ENCODE results near the gene EDA2R. TPM values are rescaled to one million over a fixed set of nuclear protein-coding genes. Genes with fewer than 3 reads are reported as not detected.

Gene EDA2R
- total RNA-seq: 0.15 and 0.27 TPM in 2 replicates

GRCh38 chrX:66638591-66639500 is at the start of gene EDA2R:
Gene EDA2R (minus strand): TSS chrX:66639078. CDS start chrX:66616020, 23,058 bp downstream.
- ATAC-seq (ENCODE audit: low read depth) (peak; percentile 69), DNase-seq (no peak)
- Mint-ChIP-seq H3K27ac (no peak within 1 kb of the TSS), H3K9me3 (no peaks in the 10 kb centered on the region), H3K4me1 (peaks cover 12% of the 10 kb centered on the region), H3K4me3 (peak within 1 kb of the TSS; percentile 84), H3K36me3 (ENCODE audit: low read depth) (no peaks in the 10 kb centered on the region), H3K27me3 (no peaks in the 10 kb centered on the region)
- ChIA-PET CTCF (no interaction called here), POLR2A (no interaction called here)
- intact Hi-C loops (cut with micrococcal nuclease): no loop called here
- no peak for TF ChIP-seq CTCF (IDR thresholded peaks at IDR 0.05)

GRCh38 chrX:66684196-66684595 is 45.3 kb upstream of the EDA2R start:
- intact Hi-C loops (cut with micrococcal nuclease): no loop called here
- Mint-ChIP-seq H3K9me3 (no peaks in the 10 kb centered on the region), H3K36me3 (ENCODE audit: low read depth) (no peaks in the 10 kb centered on the region), H3K4me3 (no peak overlapping the region), H3K27ac (no peak overlapping the region), H3K4me1 (no peaks in the 10 kb centered on the region), H3K27me3 (no peaks in the 10 kb centered on the region)
- no peak for DNase-seq
- ChIA-PET CTCF (no interaction called here), POLR2A (no interaction called here)
- ATAC-seq (ENCODE audit: low read depth): no peak
- TF ChIP-seq CTCF (IDR thresholded peaks at IDR 0.05): no peak

GRCh38 chrX:66680451-66680850 is 41.6 kb upstream of the EDA2R start:
- no peaks in the 10 kb centered on the region for H3K27me3 Mint-ChIP-seq
- ChIA-PET CTCF (no interaction called here), POLR2A (no interaction called here)
- H3K4me3 Mint-ChIP-seq: no peak overlapping the region
- no peaks in the 10 kb centered on the region for H3K4me1 Mint-ChIP-seq
- H3K36me3 Mint-ChIP-seq (ENCODE audit: low read depth): no peaks in the 10 kb centered on the region
- no peak overlapping the region for H3K27ac Mint-ChIP-seq
- intact Hi-C loops (cut with micrococcal nuclease): no loop called here
- no peaks in the 10 kb centered on the region for H3K9me3 Mint-ChIP-seq
- DNase-seq (no peak), ATAC-seq (ENCODE audit: low read depth) (no peak)
- TF ChIP-seq CTCF (IDR thresholded peaks at IDR 0.05): no peak

GRCh38 chrX:66677430-66677829 is 38.6 kb upstream of the EDA2R start:
- H3K36me3 Mint-ChIP-seq (ENCODE audit: low read depth): no peaks in the 10 kb centered on the region
- no peak overlapping the region for H3K27ac Mint-ChIP-seq
- no peak for ATAC-seq (ENCODE audit: low read depth)
- POLR2A ChIA-PET: no interaction called here
- no peaks in the 10 kb centered on the region for H3K4me1 Mint-ChIP-seq
- H3K9me3 Mint-ChIP-seq: no peaks in the 10 kb centered on the region
- no peak for TF ChIP-seq CTCF (IDR thresholded peaks at IDR 0.05)
- no peak for DNase-seq
- no peaks in the 10 kb centered on the region for H3K27me3 Mint-ChIP-seq
- CTCF ChIA-PET: no interaction called here
- intact Hi-C loops (cut with micrococcal nuclease): no loop called here
- H3K4me3 Mint-ChIP-seq: no peak overlapping the region

- intact Hi-C loops (cut with micrococcal nuclease): no loop called here
- ATAC-seq (ENCODE audit: low read depth): no peak
- ChIA-PET POLR2A (no interaction called here), CTCF (no interaction called here)
- no peak for TF ChIP-seq CTCF (IDR thresholded peaks at IDR 0.05)
- H3K4me3 Mint-ChIP-seq: no peak overlapping the region
- no peaks in the 10 kb centered on the region for H3K27me3 Mint-ChIP-seq
- H3K9me3 Mint-ChIP-seq: no peaks in the 10 kb centered on the region
- no peak overlapping the region for H3K27ac Mint-ChIP-seq
- no peak for DNase-seq
- no peaks in the 10 kb centered on the region for H3K36me3 Mint-ChIP-seq (ENCODE audit: low read depth)
- H3K4me1 Mint-ChIP-seq: no peaks in the 10 kb centered on the region
Measured at GRCh38 chrX:66676990-66677389, 38.1 kb upstream of the EDA2R start.
